Fibroblast of skin of scalp (primary cell): ENCODE data around the gene SNX21.
A peak's percentile ranks its signal among the peaks of the same experiment; 100 is the strongest.
"Not testable (repeated sequence)": the region's sequence is repeated elsewhere in the genome, so short reads cannot be mapped to it uniquely, and the experiment has no call there.

Source experiments
- DNase-seq: peaks from one replicate; pipeline ENCODE4 v3.0.0-alpha.2; 2013

Gene SNX21

DNA sequence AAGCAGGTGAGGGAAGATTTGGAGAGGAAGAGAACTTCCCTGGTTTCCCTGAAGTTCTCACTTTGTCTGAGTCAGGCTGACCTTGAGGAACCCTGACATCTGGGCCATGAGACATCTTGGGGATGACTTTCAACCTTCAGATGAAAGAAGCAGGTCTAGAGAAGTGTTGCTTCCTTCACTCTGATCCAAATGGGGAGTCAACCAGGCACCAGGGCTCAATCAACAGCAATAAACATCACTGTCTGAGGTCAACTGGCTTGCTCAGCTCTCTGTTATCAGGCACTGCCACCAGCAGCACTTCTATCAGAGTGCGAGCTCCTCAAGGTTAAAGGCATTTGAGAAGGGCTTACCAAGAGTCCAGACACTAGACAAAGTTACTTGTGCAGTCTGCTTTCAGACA lies 17.3 kb downstream of the SNX21 start:
- no peak for DNase-seq

DNA sequence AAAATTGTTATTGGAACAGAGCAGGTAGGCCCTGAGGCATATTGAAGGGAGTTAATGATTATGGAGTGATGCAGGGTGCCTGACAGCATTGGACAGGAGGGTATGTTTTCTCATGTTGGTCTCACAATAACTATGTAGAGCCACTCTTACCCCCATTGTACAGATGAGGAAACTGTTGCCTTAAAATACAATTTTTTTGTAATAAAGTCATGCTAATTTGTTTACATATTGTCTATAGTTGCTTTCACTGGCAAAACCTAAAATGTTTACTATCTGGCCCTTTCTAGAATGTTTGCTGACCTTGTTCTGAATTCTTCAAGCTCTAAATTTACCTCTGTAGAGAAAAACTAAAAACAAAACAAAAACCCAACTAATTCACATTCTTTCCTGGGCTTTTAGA lies 17.9 kb downstream of the SNX21 start:
- DNase-seq, result no peak

DNA sequence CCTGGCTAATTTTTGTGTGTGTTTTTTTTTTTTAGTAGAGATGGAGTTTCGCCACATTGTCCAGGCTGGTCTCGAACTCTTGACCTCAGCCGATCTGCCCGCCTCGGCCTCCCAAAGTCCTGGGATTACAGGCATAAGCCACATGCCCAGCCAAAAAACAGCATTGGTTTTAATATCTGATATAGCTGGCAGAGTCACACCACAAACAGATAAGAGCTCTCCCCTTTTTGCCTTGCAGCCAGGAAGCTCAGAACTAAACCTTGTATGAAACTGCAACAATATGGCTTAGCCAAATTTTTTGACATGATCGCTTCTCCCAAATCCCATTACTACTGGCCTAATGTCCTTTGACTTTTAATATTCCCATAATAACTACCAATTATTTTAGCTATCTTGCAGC lies 18.7 kb downstream of the SNX21 start:
- DNase-seq, result no peak

- DNase-seq, result no peak
Observed at GRCh38 chr20:45853484-45853883, 19.9 kb downstream of the SNX21 start.

GRCh38 chr20:45857114-45857881 lies 23.7 kb downstream of the SNX21 start, which contains the start of the genes ACOT8 and ZSWIM3:
ACOT8 (minus strand) TSS chr20:45857392; CDS start chr20:45857315, 77 bp downstream.
ZSWIM3 (plus strand) TSS chr20:45857614; CDS start chr20:45857826, 212 bp downstream.
- peak; percentile 100 for DNase-seq

DNA sequence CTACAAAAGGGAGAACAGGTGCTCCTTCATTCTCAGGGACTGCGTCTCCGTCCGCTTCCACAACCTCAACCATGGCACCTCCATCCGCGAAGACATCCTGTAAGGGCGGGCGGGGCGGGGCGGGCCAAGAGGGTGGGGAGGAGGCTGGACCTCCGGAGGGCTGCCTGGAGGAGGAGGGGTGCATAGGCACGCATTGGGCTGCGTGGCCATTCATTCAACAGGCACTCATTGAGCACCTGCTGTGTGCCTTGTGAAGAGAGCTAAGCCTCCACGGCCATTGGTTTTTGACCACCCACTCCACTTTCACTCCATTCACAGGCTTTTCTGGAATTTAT lies 24.2 kb downstream of the SNX21 start:
- no peak for DNase-seq

- DNase-seq, result no peak
Observed at GRCh38 chr20:45859916-45860315, 26.3 kb downstream of the SNX21 start.

DNA sequence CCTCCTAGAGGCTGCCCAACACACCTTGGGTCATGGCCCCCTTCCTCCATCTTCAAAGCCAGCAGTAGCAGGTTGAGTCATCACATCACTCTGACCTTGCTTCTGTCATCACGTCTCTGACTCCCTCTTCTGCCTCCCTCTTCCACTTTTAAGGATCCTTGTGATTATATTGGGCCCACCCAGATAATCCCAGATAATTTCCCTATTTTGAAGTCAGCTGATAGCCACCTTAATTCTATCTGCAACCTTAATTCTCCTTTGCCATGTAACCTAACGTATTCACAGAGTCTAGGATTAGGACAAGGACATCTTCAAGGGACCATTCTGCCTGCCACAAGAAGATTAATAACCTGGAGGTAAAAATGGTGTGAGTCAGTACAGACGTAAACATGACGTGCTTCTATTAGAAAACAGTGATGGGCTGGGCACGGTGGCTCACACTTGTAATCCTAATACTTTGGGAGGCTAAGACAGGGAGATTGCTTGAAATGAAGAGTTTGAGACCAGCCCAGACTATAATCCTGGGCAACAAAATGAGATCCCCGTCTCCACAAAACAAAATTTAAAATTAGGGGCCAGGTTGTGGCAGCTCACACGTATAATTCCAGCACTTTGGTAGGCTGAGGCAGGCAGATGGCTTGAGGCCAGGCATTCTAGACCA lies 27.1 kb downstream of the SNX21 start:
- no peak for DNase-seq

- DNase-seq, result no peak
Observed at GRCh38 chr20:45861221-45862075, 27.8 kb downstream of the SNX21 start.

DNA sequence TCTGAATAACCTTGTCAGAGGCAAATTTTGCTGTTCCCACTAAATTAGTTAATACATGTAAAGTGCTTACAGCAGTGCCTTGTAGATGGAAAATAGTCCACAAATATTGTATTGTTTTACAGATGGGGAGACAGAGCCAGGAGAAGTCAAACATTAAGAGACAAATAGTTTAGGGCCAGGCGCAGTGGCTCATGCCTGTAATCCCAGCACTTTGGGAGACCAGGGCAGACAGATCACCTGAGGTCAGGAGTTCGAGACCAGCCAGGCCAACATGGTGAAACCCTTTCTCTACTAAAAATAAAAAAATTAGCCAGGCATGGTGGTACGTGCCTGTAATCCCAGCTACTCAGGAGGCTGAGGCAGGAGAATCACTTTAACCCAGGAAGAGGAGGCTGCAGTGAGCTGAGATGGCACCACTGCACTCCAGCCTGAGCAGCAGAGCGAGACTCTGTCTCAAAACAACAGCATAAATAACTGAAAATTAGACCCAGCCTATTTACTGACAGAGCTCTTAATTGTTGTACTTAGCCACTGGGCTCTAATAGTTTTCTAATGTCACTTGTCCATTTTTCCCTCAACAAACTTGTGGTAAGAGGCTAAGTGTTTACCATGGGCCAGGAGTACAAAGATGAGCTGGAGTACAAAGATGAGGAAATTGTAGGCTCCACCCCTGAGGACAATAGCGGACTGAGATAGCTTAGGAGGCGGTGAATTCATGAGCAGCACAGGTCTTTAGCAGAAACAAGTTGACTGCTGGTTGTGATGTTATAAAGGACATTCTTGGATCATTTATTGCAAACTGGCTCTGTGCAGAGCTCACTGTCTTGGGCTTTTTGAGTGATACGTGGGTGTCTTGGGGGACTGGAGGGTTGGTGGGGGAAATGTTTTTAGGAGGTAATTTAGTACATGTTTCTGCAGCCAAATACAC lies 30.2 kb downstream of the SNX21 start:
- DNase-seq, result no peak

GRCh38 chr20:45866454-45866853 lies 32.9 kb downstream of the SNX21 start:
- DNase-seq, result no peak

DNA sequence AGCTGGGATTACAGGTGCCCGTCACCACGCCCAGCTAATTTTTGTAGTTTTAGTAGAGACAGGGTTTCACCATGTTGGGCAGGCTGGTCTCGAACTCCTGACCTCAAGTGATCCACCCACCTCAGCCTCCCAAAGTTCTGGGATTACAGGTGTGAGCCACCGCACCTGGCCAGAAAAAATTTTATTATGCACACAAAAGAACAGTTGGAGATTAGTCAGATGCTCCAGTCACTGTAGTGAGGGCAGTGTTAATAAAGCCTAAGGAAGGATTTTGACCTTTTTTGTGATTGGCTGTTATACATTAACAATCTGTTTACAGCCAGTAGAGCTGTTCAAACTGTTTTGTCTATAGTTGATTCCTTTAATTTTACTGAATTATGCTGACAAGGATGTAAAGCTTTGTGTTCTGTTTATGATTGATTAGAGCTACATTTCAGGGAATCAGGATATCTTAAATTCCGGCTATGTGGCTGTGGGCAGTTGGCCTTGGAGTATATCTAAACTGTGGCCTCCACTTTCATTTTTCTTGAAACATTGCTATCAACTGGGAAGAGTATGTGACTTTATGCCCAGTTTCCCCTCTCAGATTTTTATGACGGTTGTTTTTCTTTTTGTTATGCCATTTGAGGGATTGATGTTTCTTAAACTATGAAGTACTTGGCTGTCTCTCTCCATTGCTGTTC lies 33.7 kb downstream of the SNX21 start:
- DNase-seq, result no peak

DNA sequence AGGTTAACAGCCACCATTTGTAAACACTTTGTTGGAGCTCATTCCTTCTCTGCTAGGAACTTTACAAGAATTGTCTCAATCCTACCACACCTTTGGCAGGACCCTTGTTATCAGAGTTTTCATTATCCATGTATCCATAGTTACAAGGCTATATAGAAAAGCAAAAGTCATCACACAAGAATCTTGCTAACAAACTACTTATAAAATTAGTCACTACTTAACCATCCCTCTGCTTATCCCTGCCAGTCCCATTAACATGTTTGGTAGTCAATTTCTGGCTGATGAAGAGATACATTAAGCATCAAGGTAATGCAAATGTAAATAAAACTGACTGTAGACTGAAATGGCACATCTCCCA lies 34.2 kb downstream of the SNX21 start:
- peak; percentile 45 for DNase-seq

DNA sequence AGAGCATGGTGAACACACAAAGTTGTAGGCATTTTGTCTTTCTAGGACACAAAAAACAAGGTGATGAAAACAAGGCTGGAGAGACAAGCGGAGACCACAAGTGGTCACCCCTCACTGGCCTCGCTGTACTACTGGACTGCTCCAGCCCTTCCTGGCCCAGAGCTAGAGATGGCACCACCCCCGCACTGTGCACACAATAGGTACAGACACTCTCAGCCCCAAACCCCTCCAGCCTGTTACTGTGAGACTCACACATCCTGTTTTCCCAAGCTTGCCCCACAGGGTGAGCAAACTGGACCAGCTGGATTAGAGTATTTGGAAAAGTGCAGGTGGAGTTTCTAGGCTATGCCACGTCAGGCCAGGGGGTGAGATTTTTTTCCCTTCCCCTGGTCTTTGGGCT lies 39.0 kb downstream of the SNX21 start:
- DNase-seq, result no peak

DNA sequence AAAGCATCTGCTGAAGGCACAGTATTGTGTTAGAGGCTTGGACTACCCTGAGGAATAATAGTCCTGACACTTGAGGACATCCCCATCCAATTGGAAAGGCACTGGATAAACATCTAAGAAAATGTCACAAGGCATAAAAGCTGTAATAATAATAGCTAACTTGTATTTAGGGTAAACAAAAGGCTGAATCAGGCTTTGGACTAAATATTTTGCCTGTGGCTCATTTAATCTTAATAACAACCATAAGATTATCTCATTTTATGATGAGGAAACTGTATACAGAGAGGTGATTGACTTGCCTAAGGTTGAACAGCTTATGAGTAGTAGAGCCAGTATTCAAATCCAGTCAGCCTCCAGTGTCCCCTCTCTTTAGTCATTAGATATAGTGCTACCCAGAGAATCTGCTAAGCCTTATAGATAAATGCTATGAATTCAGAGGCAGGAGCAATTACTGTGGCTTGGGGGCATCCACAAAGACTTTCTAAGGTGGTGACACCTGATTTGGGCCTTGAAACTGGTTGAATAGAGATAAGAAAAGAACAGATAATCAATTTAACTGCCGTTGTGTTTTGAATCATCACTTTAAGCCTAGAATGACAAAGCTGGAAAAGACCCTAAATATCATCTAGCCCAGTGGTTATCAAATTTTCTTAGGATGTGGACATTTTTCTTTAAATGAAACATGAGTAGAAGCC lies 40.0 kb downstream of the SNX21 start:
- no peak for DNase-seq

GRCh38 chr20:45874104-45874481 lies 40.5 kb downstream of the SNX21 start:
- DNase-seq, result not testable (repeated sequence)

GRCh38 chr20:45874576-45874975 lies 41.0 kb downstream of the SNX21 start:
- DNase-seq, result no peak

GRCh38 chr20:45878076-45878761 lies 44.6 kb downstream of the SNX21 start:
- DNase-seq, result no peak

DNA sequence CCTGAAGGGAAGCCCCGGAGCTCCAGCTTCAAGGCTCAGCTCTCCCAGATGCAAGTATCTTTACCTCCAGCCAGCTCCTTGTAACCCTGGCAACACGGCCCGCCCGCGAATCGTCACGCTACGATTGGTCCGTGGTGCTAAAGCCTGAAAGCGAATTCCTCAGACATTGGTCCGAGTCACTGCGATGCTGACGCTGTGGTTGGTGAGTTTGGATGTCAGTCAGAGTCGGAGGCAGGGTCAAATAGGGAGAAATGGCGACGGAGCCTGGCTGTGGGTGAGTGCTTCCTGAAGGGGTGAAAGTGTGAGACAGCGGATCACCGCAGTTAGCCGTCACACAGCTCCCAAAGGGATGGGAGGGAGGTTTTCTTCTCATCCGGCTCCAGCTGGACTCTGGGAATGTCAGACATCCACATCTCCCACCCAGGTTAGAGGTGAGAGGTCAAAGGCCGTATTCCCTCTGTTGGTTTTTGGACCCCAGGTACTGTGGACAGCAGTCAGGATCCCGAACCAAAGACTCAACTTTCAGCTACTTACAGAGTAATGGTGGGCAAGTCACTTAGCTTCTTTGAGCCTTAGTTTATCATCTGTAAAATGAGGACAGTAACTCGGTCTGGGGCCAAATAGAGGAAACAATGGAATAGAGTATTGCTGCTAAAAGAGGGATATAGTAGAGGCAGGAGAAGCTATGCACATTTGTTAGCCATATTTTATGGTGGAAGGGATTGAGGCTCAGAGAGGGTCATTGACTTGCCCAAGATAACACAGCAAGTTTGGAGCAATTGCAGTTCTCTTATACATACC lies 47.6 kb downstream of the SNX21 start, which contains the start of gene ZSWIM1:
ZSWIM1 (plus strand) TSS at position 240 of the 801 bp plus-strand sequence. CDS start 1,366 bp downstream, outside the sequence.
- DNase-seq, result peak; percentile 99
